SK-N-SH (cell line): ENCODE results near the gene CDK6. TPM values are rescaled to one million over a fixed set of nuclear protein-coding genes. Genes with fewer than 3 reads are reported as not detected.

Source experiments
- CTCF ChIA-PET: fragments of 300-600, 350-600 bp; formaldehyde crosslinking; extraction: SDS; loops from one replicate; lab custom pipeline; 2021; lab: Yijun Ruan, JAX
- POLR2A ChIA-PET: fragments of 350-600 bp; sonication (Branson Sonifier 250); formaldehyde crosslinking; extraction: SDS; loops from one replicate; lab custom pipeline; 2020; ENCODE audit warnings: antibody characterized with exemption, inconsistent platforms; lab: Yijun Ruan, JAX
- DNase-seq: peaks from one replicate; pipeline ENCODE4 v3.0.0; 2012
- H2AFZ ChIP-seq: fragments of 200-600 bp; sonication (generic); 2 replicates; pipeline ENCODE4 v1.8.1; 2016; ENCODE audit warnings: antibody characterized with exemption, mild to moderate bottlenecking, low read depth
- H3F3A ChIP-seq: fragments of 200-600 bp; sonication (generic); replicated peaks from 2 replicates; pipeline ENCODE3; 2016; ENCODE audit warnings: antibody characterized with exemption, mild to moderate bottlenecking; ENCODE audit not compliant: insufficient read depth
- H3K27ac ChIP-seq, 2 experiments: fragments of 200-500 bp in 1 of 2; fragments of 200-600 bp in 1 of 2; sonication (Bioruptor generic) in 1 of 2; sonication (generic), shearing (Covaris generic) in 1 of 2; 2 replicates each; pipeline versions ENCODE4 v1.5.1 to v1.6.1; 2014 to 2016; ENCODE audit warnings: low read depth in 2 of 2, inconsistent platforms in 1 of 2, low read length in 1 of 2, mild to moderate bottlenecking in 1 of 2, mixed read lengths in 1 of 2
- H3K27me3 ChIP-seq: fragments of 200-600 bp; sonication (generic), shearing (Covaris generic); 2 replicates; pipeline ENCODE4 v1.6.1; 2016; ENCODE audit warnings: mixed run types; ENCODE audit not compliant: insufficient read depth
- H3K36me3 ChIP-seq, 2 experiments: fragments of 200-500 bp in 1 of 2; fragments of 200-600 bp in 1 of 2; sonication (Bioruptor generic) in 1 of 2; sonication (generic) in 1 of 2; replicated peaks in 1 of 2; 2 replicates each; pipeline versions ENCODE3 to v1.5.1; 2014 to 2016; ENCODE audit warnings: low read length in 1 of 2, mild to moderate bottlenecking in 1 of 2; ENCODE audit not compliant: insufficient read depth in 2 of 2, control insufficient read depth in 1 of 2
- H3K4me1 ChIP-seq, 2 experiments: fragments of 200-500 bp in 1 of 2; fragments of 200-600 bp in 1 of 2; sonication (Bioruptor generic) in 1 of 2; sonication (generic), shearing (Covaris generic) in 1 of 2; 2 replicates each; pipeline versions ENCODE4 v1.5.1 to v1.6.1; 2014 to 2016; ENCODE audit warnings: low read depth in 1 of 2, low read length in 1 of 2, mixed run types in 1 of 2; ENCODE audit not compliant: insufficient read depth in 2 of 2, control insufficient read depth in 1 of 2
- H3K4me2 ChIP-seq: fragments of 200-600 bp; sonication (generic), shearing (Covaris generic); 2 replicates; pipeline ENCODE4 v1.6.1; 2017; ENCODE audit warnings: mixed run types
- H3K4me3 ChIP-seq, 2 experiments: fragments of 200-500 bp in 1 of 2; fragments of 200-600 bp in 1 of 2; sonication (Bioruptor generic) in 1 of 2; sonication (generic), shearing (Covaris generic) in 1 of 2; 2 replicates each; pipeline versions ENCODE4 v1.5.1 to v1.8.1; 2014 to 2016; ENCODE audit warnings: low read depth in 2 of 2, inconsistent platforms in 1 of 2, low read length in 1 of 2, mild to moderate bottlenecking in 1 of 2, mixed read lengths in 1 of 2, moderate library complexity in 1 of 2
- H3K79me2 ChIP-seq: fragments of 200-600 bp; sonication (generic); 2 replicates; pipeline ENCODE4 v1.8.1; 2017; ENCODE audit warnings: mild to moderate bottlenecking; ENCODE audit not compliant: insufficient read depth
- H3K9ac ChIP-seq: fragments of 200-600 bp; sonication (generic); 2 replicates; pipeline ENCODE4 v1.6.1; 2017; ENCODE audit warnings: mixed run types
- H3K9me2 ChIP-seq: fragments of 200-600 bp; sonication (generic); 2 replicates; pipeline ENCODE4 v1.6.1; 2017; ENCODE audit warnings: mixed run types
- H3K9me3 ChIP-seq: fragments of 200-600 bp; sonication (generic); 2 replicates; pipeline ENCODE4 v1.6.1; 2017; ENCODE audit warnings: mixed run types, mild to moderate bottlenecking, moderate library complexity
- H4K20me1 ChIP-seq: fragments of 200-600 bp; sonication (generic); 2 replicates; pipeline ENCODE4 v1.6.1; 2017; ENCODE audit warnings: mild to moderate bottlenecking, mixed run types; ENCODE audit not compliant: insufficient read depth
- EZH2phosphoT487 ChIP-seq: fragments of 200-600 bp; sonication (generic); IDR thresholded peaks from 2 replicates; pipeline ENCODE4 v1.6.1; 2017; ENCODE audit warnings: low read depth, mixed run types, mild to moderate bottlenecking, antibody characterized with exemption, moderate library complexity, borderline replicate concordance
- FOXJ3 ChIP-seq: sonication (generic); formaldehyde crosslinking; IDR thresholded peaks from 2 replicates; pipeline ENCODE4 v1.5.1; 2020; ENCODE audit warnings: mild to moderate bottlenecking, missing genetic modification reagents
- GABPA ChIP-seq: IDR thresholded peaks from 2 replicates; pipeline ENCODE4 v1.4.0; 2012; ENCODE audit warnings: low read depth, mild to moderate bottlenecking
- GATA2 ChIP-seq: sonication (generic); formaldehyde crosslinking; IDR thresholded peaks from 2 replicates; pipeline ENCODE4 v1.5.0; 2020; ENCODE audit warnings: mild to moderate bottlenecking, missing genetic modification reagents
- MEF2A ChIP-seq: IDR thresholded peaks from 2 replicates; pipeline ENCODE4 v1.4.0; 2012; ENCODE audit warnings: low read depth, borderline replicate concordance
- MXI1 ChIP-seq: IDR thresholded peaks from 2 replicates; pipeline ENCODE4 v1.6.1; 2012; ENCODE audit warnings: mild to moderate bottlenecking, low read depth, low read length, improper control_type of control experiment
- NFIC ChIP-seq: IDR thresholded peaks from 2 replicates; pipeline ENCODE4 v1.4.0; 2012; ENCODE audit warnings: borderline replicate concordance
- RAD21 ChIP-seq: IDR thresholded peaks from 2 replicates; pipeline ENCODE4 v1.6.1; 2012; ENCODE audit warnings: mild to moderate bottlenecking, low read length
- RCOR1 ChIP-seq: fragments of 150-350 bp; IDR thresholded peaks from 2 replicates; pipeline ENCODE4 v1.6.1; 2017; ENCODE audit warnings: antibody characterized with exemption, low read length
- RFX5 ChIP-seq: IDR thresholded peaks from 2 replicates; pipeline ENCODE4 v1.6.1; 2012; ENCODE audit warnings: mild to moderate bottlenecking, improper control_type of control experiment, low read length
- SIN3A ChIP-seq: IDR thresholded peaks from 2 replicates; pipeline ENCODE4 v1.6.1; 2012; ENCODE audit warnings: low read depth, mild to moderate bottlenecking, low read length, moderate library complexity, borderline replicate concordance
- SMC3 ChIP-seq: IDR thresholded peaks from 2 replicates; pipeline ENCODE4 v1.6.1; 2012; ENCODE audit warnings: low read depth, low read length, improper control_type of control experiment
- TAF1 ChIP-seq: IDR thresholded peaks from 2 replicates; pipeline ENCODE4 v1.6.1; 2012; ENCODE audit warnings: low read depth, mild to moderate bottlenecking, low read length, moderate library complexity, borderline replicate concordance
- TCF12 ChIP-seq: IDR thresholded peaks from 2 replicates; pipeline ENCODE4 v1.4.0; 2012
- TEAD4 ChIP-seq: IDR thresholded peaks from 2 replicates; pipeline ENCODE4 v1.4.0; 2012; ENCODE audit warnings: mild to moderate bottlenecking, borderline replicate concordance; ENCODE audit not compliant: insufficient read depth
- polyA plus RNA-seq, 3 experiments: library from polyadenylated mRNA; depleted of rRNA; stranded (reverse); fragments of >200 nt; gene quantifications; 2 replicates each; pipeline ENCODE4 v1.2.3, GENCODE V29; 2012
- TF ChIP-seq, protein P1 (sequence below): IDR thresholded peaks from 2 replicates; pipeline ENCODE4 v1.4.0; 2012; ENCODE audit warnings: low read depth, borderline replicate concordance
- TF ChIP-seq, protein P2 (sequence below): IDR thresholded peaks from 2 replicates; pipeline ENCODE4 v1.6.1; 2012; ENCODE audit warnings: mild to moderate bottlenecking, low read depth, low read length, moderate library complexity
- TF ChIP-seq, protein P3 (sequence below): fragments of 150-350 bp; IDR thresholded peaks from 2 replicates; pipeline ENCODE4 v1.6.1; 2017; ENCODE audit warnings: antibody characterized with exemption, low read length, low read depth, borderline replicate concordance
- TF ChIP-seq, protein P4 (sequence below): fragments of 150-350 bp; IDR thresholded peaks from 2 replicates; pipeline ENCODE4 v1.6.1; 2016; ENCODE audit warnings: mild to moderate bottlenecking, low read depth, low read length
- TF ChIP-seq, protein P5 (sequence below): IDR thresholded peaks from 2 replicates; pipeline ENCODE4 v1.4.0; 2012; ENCODE audit warnings: low read depth

Gene CDK6
- polyA plus RNA-seq, 1 of the 3 experiments (the other 2 are of a cell fraction): 30.3 TPM

DNA sequence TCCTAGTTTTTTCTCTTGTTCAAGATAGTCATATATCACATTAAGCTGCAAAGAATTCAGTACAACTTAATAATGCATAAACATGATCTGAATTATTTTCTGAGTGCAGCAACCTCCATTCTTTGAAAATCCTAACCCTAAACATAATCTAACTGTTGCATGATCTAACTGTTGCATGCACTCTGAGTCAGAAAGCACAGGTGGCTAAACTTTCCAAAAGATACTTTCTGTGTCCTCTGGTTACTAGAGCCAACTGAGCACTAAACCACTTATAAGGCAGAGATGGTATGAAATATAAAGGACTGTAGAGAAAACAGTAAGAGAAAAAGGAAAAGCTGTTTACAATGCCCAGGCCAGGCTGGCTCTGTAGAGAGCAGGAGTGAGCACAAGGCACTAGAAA lies 223.2 kb downstream of the CDK6 start:
- H3K27ac ChIP-seq: peak overlapping the region; percentile 9 to 50; a peak in 2 of 4 replicates
- H3K27me3 ChIP-seq: no peaks in the 10 kb centered on the region
- ChIA-PET POLR2A (no interaction called here), CTCF (interaction anchor here (1.0 to 11.6 kb wide), 10 partner anchors 8 to 615 kb away, joined by 3 to 126 read pairs (median 6); partner anchors contain the start of genes FAM133B, PEX1 and RBM48)
- H3K4me2 ChIP-seq: no peak overlapping the region
- TF ChIP-seq RFX5 (no peak), SMC3 (no peak), NFIC (no peak), GABPA (no peak), TCF12 (no peak), TAF1 (no peak), SIN3A (no peak), RAD21 (no peak), EZH2phosphoT487 (no peak), MXI1 (no peak), RCOR1 (no peak), MEF2A (no peak), GATA2 (CRISPR knock-in tag) (no peak), TEAD4 (no peak), FOXJ3 (no peak)
- TF ChIP-seq, protein P1, sequence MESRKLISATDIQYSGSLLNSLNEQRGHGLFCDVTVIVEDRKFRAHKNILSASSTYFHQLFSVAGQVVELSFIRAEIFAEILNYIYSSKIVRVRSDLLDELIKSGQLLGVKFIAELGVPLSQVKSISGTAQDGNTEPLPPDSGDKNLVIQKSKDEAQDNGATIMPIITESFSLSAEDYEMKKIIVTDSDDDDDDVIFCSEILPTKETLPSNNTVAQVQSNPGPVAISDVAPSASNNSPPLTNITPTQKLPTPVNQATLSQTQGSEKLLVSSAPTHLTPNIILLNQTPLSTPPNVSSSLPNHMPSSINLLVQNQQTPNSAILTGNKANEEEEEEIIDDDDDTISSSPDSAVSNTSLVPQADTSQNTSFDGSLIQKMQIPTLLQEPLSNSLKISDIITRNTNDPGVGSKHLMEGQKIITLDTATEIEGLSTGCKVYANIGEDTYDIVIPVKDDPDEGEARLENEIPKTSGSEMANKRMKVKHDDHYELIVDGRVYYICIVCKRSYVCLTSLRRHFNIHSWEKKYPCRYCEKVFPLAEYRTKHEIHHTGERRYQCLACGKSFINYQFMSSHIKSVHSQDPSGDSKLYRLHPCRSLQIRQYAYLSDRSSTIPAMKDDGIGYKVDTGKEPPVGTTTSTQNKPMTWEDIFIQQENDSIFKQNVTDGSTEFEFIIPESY: no peak
- TF ChIP-seq, protein P2, sequence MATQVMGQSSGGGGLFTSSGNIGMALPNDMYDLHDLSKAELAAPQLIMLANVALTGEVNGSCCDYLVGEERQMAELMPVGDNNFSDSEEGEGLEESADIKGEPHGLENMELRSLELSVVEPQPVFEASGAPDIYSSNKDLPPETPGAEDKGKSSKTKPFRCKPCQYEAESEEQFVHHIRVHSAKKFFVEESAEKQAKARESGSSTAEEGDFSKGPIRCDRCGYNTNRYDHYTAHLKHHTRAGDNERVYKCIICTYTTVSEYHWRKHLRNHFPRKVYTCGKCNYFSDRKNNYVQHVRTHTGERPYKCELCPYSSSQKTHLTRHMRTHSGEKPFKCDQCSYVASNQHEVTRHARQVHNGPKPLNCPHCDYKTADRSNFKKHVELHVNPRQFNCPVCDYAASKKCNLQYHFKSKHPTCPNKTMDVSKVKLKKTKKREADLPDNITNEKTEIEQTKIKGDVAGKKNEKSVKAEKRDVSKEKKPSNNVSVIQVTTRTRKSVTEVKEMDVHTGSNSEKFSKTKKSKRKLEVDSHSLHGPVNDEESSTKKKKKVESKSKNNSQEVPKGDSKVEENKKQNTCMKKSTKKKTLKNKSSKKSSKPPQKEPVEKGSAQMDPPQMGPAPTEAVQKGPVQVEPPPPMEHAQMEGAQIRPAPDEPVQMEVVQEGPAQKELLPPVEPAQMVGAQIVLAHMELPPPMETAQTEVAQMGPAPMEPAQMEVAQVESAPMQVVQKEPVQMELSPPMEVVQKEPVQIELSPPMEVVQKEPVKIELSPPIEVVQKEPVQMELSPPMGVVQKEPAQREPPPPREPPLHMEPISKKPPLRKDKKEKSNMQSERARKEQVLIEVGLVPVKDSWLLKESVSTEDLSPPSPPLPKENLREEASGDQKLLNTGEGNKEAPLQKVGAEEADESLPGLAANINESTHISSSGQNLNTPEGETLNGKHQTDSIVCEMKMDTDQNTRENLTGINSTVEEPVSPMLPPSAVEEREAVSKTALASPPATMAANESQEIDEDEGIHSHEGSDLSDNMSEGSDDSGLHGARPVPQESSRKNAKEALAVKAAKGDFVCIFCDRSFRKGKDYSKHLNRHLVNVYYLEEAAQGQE: no peak
- TF ChIP-seq, protein P3, sequence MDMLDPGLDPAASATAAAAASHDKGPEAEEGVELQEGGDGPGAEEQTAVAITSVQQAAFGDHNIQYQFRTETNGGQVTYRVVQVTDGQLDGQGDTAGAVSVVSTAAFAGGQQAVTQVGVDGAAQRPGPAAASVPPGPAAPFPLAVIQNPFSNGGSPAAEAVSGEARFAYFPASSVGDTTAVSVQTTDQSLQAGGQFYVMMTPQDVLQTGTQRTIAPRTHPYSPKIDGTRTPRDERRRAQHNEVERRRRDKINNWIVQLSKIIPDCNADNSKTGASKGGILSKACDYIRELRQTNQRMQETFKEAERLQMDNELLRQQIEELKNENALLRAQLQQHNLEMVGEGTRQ: no peak
- TF ChIP-seq, protein P4, sequence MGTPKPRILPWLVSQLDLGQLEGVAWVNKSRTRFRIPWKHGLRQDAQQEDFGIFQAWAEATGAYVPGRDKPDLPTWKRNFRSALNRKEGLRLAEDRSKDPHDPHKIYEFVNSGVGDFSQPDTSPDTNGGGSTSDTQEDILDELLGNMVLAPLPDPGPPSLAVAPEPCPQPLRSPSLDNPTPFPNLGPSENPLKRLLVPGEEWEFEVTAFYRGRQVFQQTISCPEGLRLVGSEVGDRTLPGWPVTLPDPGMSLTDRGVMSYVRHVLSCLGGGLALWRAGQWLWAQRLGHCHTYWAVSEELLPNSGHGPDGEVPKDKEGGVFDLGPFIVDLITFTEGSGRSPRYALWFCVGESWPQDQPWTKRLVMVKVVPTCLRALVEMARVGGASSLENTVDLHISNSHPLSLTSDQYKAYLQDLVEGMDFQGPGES: no peak
- TF ChIP-seq, protein P5, sequence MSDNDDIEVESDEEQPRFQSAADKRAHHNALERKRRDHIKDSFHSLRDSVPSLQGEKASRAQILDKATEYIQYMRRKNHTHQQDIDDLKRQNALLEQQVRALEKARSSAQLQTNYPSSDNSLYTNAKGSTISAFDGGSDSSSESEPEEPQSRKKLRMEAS: no peak
- peaks cover 54% of the 10 kb centered on the region for H3F3A ChIP-seq
- no peaks in the 10 kb centered on the region for H3K9me2 ChIP-seq
- no peaks in the 10 kb centered on the region for H4K20me1 ChIP-seq
- peaks cover 75 to 90% of the 10 kb centered on the region in 2 experiments for H3K36me3 ChIP-seq
- no peak overlapping the region for H2AFZ ChIP-seq
- H3K9ac ChIP-seq: peak overlapping the region; percentile 7; the same call in 1 of the 2 replicates
- no peaks in the 10 kb centered on the region for H3K9me3 ChIP-seq
- no peak overlapping the region for H3K4me3 ChIP-seq
- peaks cover 24% of the 10 kb centered on the region for H3K79me2 ChIP-seq
- DNase-seq: no peak
- peaks cover 6 to 25% of the 10 kb centered on the region in 2 experiments for H3K4me1 ChIP-seq
